ENCODE data around the gene CXCR6.

Gene CXCR6

DNA sequence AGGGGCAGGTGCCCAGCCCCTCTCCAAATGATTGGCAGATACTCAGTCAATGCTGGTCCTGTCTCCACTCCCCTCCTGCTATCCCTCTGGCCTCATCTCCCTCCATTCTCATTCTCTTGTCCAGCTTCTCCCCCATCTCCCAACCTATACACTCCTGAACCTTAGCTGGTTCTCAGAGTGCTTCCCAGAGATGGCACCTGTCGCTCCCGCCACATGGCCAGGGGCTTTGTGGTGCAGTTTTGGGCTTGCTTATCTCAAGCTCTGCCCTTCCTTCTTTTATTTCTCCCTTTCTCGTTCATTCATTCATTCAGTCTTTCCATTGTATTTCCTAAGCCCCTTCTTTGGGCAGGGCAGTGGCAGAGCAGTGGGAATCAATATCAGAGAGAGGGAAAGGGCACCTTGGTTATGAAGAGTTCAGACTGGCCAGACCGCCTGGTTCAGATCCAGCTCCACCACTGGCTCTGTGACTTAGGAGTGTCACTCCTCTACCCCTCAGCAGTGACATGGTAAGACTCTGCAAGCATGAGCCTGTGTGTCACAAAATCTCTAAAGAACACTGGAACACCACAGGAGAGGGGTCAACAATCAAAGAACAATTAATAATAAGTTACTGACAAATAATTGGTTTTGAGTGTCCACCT is 20.2 kb upstream of the CXCR6 start:
- no peak for DNase-seq (ENCODE audit: low read depth)

DNA sequence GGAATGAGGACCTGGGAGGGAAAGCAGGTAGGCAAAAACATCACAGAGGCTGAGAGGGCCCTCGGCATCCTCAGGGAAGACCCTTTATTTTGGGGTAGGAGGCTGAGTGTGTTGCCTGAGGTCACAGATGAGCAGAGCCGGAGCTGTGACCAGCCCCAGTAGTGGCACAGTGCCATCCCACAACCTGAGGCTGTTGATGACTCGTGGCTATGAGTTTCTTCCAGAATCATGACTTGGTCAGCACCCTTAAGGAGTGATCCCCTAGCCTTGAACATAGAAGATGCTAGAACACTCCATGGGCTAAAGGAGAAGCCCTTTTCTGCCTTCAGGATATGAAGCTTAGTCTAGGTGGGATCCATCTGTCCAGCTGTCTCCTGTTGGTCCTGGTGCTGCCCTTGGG is 19.5 kb upstream of the CXCR6 start:
- no peak for DNase-seq (ENCODE audit: low read depth)

DNA sequence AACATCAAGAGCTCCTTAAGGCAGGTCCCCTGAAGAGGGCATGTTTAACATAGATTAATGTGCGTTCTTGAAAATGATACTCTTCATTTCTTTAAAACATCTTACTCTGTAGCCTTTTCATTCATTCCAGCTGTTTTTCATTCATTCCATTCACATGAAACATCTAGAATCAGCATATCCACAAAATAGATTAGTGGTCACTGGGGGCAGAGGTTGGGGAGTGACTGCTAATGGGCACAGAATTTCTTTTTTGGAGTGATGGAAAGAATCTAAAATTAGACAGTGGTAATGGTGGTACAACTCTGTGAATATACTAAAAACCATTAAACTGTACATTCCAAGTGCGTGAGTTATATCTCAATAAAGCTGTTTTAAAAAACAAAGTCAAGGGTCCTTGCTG is 15.4 kb upstream of the CXCR6 start:
- DNase-seq (ENCODE audit: low read depth) = peak; percentile 14

DNA sequence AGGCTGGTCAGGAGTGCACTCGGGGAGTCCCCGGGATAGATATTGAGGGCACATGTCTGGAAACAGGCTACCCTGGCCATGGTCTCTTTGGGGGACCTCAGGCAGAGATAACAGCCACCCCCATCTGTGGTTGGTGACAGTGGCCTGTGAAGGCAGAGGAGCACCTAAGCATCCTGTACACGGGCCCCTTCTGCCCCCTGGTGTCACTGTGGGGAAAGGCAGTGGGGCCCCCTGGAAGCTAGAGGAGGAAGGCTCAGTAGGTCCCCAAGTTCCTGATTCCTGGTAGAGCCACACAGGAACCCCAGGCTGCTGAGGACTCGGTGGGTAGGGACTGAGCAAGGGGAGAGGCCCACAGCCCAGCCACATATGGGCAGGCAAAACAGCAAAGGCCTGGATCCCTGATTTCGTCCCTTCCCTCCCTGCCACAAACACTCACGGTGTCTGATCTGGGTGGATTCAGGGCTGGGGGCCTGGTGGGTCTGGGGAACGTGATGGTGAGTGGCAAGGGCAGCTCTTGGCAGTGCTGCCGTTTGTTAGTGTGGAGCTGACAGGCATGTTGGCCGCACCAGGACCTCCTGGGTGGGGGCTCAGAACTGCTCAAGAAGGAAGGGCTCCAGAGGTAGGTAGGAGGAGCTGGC is 14.1 kb upstream of the CXCR6 start:
- peak; percentile 4 for DNase-seq (ENCODE audit: low read depth)

- no peak for DNase-seq (ENCODE audit: low read depth)
Measured at GRCh38 chr3:45931496-45931895, 11.8 kb upstream of the CXCR6 start.

DNA sequence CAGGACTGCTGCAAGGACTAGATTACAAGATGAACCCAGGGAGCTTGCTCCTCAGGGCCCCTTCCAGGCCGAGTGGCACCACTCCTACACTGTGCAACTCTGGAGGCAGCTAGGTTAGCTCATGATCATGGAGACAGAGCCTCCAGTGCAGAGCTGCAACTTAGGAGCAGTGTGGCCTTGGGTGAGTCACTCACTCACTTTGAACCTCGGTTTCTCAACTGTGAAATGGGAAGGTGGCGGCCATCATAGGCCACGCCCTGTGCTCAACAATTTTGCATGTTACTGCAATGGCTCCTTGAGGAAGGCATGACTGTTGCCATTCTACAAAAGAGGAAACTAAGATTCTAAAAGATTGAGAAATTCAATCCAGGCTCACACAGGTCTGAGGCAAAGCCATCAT is 11.2 kb upstream of the CXCR6 start:
- DNase-seq (ENCODE audit: low read depth) = no peak

DNA sequence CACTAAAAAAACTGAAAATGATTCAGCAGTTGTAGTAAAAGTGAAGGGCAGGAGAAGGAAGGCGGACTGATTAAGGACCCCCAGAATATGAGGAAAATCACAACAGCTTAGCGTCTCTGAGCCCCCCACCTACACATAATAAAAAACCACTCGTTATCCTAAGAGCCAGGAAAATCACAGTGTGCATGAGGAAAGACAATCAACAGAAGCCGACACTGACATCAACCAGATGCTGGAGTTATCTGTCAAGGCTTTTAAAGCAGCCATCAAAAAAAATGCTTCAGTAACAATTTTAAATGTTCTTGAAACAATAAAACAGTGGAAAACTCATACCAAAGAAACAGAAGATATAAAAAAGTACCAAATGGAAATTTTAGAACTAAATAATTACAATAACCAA is 9.7 kb upstream of the CXCR6 start:
- no peak for DNase-seq (ENCODE audit: low read depth)

- no peak for DNase-seq (ENCODE audit: low read depth)
Measured at GRCh38 chr3:45936261-45936660, 7.0 kb upstream of the CXCR6 start.

DNA sequence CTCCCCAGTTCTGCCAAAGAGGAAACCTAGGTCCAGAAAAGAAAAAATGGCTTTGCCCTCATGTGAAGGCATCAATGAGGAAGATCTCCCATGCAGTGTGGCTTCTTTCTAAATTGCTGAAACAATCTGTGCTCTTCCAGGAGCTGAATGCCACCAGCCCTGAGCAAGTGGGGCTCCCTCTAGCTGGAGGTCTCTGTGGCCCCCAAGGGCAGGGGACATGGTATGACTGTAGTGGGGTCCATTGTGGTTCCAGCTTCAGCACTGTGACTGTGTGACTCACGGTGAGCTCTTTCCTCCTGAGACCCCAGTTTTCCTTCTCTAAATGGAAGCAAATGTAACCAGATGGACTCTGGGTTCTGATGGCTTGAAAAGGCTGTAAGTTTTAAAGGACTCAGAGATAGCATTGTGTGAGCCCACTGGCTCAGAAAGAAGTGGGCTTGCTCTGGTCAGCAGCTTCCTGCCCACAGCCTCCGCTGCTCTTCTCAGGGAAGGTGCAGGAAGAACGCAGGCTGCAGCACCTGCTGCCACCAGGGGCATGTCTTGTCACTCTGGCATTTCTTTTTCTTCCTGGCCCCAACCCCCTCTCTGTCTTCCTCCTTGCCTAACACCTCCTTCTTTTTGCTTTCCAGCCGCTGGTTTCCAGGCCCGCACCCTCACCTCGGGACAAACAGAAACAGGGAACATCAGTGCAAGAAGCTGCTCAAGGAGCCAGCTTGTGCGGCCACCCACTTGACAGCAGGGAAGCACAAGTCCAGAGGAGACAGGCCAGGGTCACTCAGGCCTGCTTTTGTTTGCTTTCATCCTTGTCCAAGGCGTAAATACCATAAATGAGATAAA is 5.8 kb upstream of the CXCR6 start:
- DNase-seq (ENCODE audit: low read depth) = no peak

DNA sequence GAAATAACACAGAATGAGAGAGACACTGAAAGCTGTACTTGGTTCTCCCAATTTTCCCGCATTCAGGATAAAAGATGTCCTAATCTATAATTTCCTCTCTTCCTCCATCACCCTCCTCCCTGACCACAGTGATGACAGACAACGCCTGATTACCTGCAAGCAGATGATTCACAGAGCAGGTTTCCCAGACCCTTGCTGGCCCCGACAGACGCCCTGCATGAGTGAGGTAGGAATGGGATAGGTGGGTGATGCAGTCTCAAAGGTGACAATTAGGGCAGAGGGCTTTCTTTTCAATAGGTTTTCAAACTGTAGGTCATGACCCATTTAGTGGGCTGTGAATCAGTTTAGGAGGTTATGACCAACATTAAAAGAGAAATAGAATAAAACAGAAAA is 5.2 kb upstream of the CXCR6 start:
- no peak for DNase-seq (ENCODE audit: low read depth)

- DNase-seq (ENCODE audit: low read depth) = peak; percentile 83
Measured at GRCh38 chr3:45938864-45939263, 4.4 kb upstream of the CXCR6 start.

DNA sequence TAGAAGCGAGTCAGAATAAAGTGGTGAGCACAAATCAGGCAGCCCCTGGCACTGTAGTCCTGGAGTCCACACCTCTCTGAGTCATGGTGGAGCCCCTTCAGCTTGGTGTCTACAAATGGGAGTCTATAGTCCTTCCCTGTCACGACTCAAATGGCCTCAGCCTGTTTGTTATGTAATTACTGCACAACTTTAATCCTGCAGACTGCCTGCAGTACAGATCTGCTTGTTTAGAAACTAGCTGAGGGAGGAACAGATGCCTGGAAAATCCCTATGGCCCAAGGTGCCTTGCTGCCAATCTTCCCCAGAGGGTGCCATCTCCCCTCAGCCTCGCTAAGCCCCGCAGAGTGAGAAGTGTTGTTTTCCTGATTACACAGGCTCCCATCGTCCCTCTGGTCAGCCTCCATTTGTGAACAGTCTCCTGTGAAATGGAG is 3.9 kb upstream of the CXCR6 start:
- DNase-seq (ENCODE audit: low read depth) = no peak

GRCh38 chr3:45940004-45940780 is 3.1 kb upstream of the CXCR6 start:
- DNase-seq (ENCODE audit: low read depth) = no peak

- no peak for DNase-seq (ENCODE audit: low read depth)
Measured at GRCh38 chr3:45940781-45941365, 2.4 kb upstream of the CXCR6 start.

GRCh38 chr3:45942051-45942825 is 1.0 kb upstream of the CXCR6 start:
- DNase-seq (ENCODE audit: low read depth) = no peak

DNA sequence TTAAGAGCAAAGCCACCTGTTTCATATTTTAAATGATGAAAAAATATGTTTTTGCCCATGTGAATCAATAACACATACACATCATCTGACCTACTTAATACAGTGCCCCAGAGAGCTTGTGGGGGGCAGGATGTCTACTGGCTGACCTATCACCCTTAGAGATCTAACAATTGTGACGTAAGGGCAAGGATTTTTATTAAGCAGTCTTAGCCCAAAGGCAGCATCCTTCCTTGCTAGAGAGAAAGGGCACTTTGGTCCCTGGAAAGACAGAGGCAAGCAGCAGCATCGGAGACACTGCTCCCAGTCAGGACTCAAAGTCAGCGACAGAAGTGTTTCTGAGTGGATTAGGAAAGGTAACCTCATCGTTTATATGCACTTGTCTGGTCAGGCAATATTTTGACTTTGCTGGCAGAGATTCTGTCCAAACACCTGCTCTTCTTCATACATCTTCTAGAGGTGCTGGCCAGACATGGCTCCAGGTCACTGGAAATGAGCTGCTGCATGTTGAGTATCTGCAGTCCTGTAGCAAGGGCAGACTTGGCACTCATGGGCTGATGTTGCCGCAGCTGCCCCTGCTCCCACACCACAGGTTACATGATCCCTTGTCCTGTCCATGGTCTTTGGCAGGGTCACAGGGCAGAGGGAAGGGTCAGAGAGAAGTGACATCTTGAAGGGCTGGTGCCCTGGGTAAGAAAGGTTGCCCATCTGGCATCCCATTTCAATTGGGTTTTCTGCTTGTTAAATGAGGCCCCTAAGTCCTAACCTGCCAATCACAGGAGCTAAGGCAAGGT is 1.8 kb downstream of the CXCR6 start:
- no peak for DNase-seq (ENCODE audit: low read depth)

GRCh38 chr3:45946307-45946706 is 3.0 kb downstream of the CXCR6 start:
- DNase-seq (ENCODE audit: low read depth) = no peak

GRCh38 chr3:45946875-45947274 is 3.6 kb downstream of the CXCR6 start:
- DNase-seq (ENCODE audit: low read depth) = no peak

- DNase-seq (ENCODE audit: low read depth) = no peak
Measured at GRCh38 chr3:45947361-45947760, 4.1 kb downstream of the CXCR6 start.

GRCh38 chr3:45948311-45948781 is 5.1 kb downstream of the CXCR6 start:
- DNase-seq (ENCODE audit: low read depth) = no peak

Measured in non-pigmented ciliary epithelial cell (primary cell).